Measurements from ENCODE around the gene GRID2.

DNA sequence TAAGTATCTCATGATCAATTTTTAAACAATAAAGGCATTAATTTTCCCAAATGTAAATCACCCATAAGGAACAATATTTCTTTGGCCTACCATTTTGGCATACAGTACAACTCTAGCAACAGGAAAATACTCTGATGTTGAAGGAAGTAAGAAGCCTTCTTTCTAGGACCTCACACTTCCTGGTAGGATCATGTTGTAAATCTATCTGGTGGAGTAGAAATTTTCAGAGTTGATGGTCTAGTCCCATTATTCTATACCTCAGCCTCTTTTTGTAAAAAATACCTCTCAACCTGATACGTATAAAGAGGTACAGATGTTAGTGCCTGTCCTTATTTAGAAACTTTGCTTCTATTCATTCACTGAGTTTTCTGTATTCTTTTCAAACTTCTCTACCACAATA, 40.2 kb upstream of the GRID2 start:
- TF ChIP-seq POLR2A (IDR thresholded peaks at IDR 0.05; ENCODE audit: low read depth, low read length), result no peak
- TF ChIP-seq RAD21 (IDR thresholded peaks at IDR 0.05; ENCODE audit: low read length), result no peak
- TF ChIP-seq CTCF (conservative IDR thresholded peaks at IDR 0.05; ENCODE audit: low read depth, low read length), result no peak
- TF ChIP-seq RFX5 (IDR thresholded peaks at IDR 0.05; ENCODE audit: low read depth, low read length), result no peak
- no peak for TF ChIP-seq SMC3 (IDR thresholded peaks at IDR 0.05; ENCODE audit: low read depth, low read length)
- no peak for TF ChIP-seq CEBPB (IDR thresholded peaks at IDR 0.05; ENCODE audit: low read depth, low read length)
- TF ChIP-seq ELK1 (IDR thresholded peaks at IDR 0.05; ENCODE audit: borderline replicate concordance, low read depth, low read length), result no peak
- TF ChIP-seq MAZ (IDR thresholded peaks at IDR 0.05; ENCODE audit: borderline replicate concordance, low read depth, low read length), result no peak
- TF ChIP-seq BHLHE40 (IDR thresholded peaks at IDR 0.05; ENCODE audit: low read depth, low read length), result no peak
- TF ChIP-seq FOS (IDR thresholded peaks at IDR 0.05; ENCODE audit: low read depth, low read length), result no peak
- TF ChIP-seq NFE2L2 (IDR thresholded peaks at IDR 0.05; ENCODE audit: low read depth, low read length), result no peak
- TF ChIP-seq USF2 (IDR thresholded peaks at IDR 0.05; ENCODE audit: low read depth, low read length), result no peak
- TF ChIP-seq RCOR1 (IDR thresholded peaks at IDR 0.05; ENCODE audit: insufficient replicate concordance, low read length), result no peak
